GM12872 (cell line): ENCODE data around the gene CROCC.
A peak's percentile ranks its signal among the peaks of the same experiment; 100 is the strongest.

Source experiments
- CTCF ChIP-seq: IDR thresholded peaks from 3 replicates; pipeline ENCODE4 v1.5.1; 2011; ENCODE audit warnings: low read depth, mild to moderate bottlenecking, low read length, moderate library complexity; ENCODE audit not compliant: insufficient read depth

The CROCC gene

GRCh38 chr1:16957731-16958130 is 36.0 kb downstream of the CROCC start:
- no peak for TF ChIP-seq CTCF

- TF ChIP-seq CTCF = no peak
Observed at GRCh38 chr1:16958475-16958874, 36.7 kb downstream of the CROCC start.

- TF ChIP-seq CTCF = peak; percentile 86
Observed at GRCh38 chr1:16960560-16961296, 39.0 kb downstream of the CROCC start.

GRCh38 chr1:16961297-16962133 is 39.8 kb downstream of the CROCC start:
- no peak for TF ChIP-seq CTCF

- TF ChIP-seq CTCF = no peak
Observed at GRCh38 chr1:16965486-16966067, 43.8 kb downstream of the CROCC start.

- no peak for TF ChIP-seq CTCF
Observed at GRCh38 chr1:16966282-16966681, 44.6 kb downstream of the CROCC start.

- TF ChIP-seq CTCF = no peak
Observed at GRCh38 chr1:16967095-16967575, 45.4 kb downstream of the CROCC start.
